C4-2B (cell line): ENCODE data around the gene ZFAND2A.

Experiments
- H3K27ac ChIP-seq: fragments of 450-650 bp; 2 replicates; pipeline ENCODE4 v1.5.1; 2017
- ZFX ChIP-seq: fragments of 450-650 bp; IDR thresholded peaks from 2 replicates; pipeline ENCODE4 v1.6.1; 2017
- TF ChIP-seq, protein P1 (sequence below): fragments of 450-650 bp; conservative IDR thresholded peaks from 2 replicates; pipeline ENCODE4 v1.5.1; 2017; ENCODE audit warnings: mild to moderate bottlenecking

Gene ZFAND2A

DNA sequence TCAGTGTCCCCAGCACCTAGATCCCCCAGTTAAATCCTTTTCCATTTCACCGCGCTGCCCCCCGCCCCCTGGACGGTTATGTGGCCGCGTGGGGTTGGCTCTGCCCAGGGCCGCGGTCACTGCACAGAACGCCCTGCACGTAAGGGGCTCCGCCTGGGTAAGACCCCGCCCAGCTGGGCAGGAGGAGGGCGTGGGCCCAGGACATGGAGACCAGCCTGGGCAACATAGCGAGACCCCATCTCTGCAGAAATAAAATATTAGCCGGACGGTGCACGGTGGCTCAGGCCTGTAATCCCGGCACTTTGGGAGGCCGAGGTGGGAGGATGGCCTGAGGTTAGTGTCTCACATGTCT, 650 bp upstream of the ZFAND2A start:
- TF ChIP-seq, protein P1, sequence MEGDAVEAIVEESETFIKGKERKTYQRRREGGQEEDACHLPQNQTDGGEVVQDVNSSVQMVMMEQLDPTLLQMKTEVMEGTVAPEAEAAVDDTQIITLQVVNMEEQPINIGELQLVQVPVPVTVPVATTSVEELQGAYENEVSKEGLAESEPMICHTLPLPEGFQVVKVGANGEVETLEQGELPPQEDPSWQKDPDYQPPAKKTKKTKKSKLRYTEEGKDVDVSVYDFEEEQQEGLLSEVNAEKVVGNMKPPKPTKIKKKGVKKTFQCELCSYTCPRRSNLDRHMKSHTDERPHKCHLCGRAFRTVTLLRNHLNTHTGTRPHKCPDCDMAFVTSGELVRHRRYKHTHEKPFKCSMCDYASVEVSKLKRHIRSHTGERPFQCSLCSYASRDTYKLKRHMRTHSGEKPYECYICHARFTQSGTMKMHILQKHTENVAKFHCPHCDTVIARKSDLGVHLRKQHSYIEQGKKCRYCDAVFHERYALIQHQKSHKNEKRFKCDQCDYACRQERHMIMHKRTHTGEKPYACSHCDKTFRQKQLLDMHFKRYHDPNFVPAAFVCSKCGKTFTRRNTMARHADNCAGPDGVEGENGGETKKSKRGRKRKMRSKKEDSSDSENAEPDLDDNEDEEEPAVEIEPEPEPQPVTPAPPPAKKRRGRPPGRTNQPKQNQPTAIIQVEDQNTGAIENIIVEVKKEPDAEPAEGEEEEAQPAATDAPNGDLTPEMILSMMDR, result no peak
- H3K27ac ChIP-seq, result peak overlapping the region; percentile 95

DNA sequence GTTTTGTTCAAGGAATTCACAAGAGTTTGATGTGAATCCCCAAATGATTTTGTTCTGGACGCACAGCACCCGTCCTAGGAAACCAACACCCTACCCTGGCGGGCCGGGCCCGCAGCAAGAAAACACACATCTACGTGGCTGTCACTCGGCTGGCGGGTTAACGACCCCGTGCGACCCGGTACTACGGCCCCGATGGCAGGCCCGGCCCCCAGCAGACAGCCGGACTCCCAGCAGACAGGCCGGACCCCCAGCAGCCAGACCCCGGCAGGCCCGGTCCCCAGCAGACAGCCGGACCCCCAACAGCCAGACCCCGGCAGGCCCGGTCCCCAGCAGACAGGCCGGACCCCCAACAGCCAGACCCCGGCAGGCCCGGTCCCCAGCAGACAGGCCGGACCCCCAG, 765 bp downstream of the ZFAND2A start:
- H3K27ac ChIP-seq, result peak overlapping the region; percentile 95; the same call in 1 of the 2 replicates

DNA sequence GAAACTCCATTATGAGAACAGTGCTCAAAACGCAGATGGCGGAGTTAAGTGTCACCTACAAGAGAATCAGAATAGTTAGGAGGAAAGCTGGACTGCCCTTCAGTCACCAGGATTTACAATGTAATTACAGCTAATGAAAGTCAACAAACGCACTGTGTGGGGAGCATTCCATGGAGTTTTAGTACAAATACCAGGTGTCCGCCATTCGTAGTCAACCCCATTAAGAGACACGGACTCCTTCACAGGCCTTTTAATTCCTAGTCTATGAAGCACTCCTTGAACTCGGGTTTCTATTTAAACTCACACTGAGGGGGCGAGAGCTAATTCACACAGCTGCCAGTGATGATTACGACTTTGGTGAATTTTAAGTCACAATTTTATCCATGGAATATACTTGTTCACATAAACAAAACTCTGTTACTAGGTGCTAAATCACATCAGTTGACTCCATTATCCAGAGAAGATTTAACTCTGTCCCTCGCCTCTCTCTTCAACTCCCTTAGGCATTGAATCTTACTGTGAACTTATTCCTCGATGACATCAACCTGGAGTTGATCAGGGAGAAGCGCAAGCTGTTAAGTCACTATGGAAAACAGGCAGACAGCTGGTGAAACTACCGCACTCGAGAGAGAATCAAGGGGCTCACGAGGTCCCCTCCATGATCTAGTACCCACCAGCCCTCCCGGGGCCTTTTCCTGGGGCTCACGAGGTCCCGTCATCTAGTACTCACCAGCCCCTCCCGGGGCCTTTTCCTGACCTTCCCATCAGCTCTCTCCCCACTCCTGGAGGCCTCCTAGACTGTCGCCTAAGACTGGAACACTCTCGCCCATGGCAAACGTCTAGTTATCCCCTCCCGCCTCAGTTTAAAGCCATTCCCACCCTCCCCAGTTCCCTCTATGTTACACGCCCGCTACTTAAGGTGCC, 1.5 kb downstream of the ZFAND2A start:
- TF ChIP-seq, protein P1, result no peak
- no peak for TF ChIP-seq ZFX

DNA sequence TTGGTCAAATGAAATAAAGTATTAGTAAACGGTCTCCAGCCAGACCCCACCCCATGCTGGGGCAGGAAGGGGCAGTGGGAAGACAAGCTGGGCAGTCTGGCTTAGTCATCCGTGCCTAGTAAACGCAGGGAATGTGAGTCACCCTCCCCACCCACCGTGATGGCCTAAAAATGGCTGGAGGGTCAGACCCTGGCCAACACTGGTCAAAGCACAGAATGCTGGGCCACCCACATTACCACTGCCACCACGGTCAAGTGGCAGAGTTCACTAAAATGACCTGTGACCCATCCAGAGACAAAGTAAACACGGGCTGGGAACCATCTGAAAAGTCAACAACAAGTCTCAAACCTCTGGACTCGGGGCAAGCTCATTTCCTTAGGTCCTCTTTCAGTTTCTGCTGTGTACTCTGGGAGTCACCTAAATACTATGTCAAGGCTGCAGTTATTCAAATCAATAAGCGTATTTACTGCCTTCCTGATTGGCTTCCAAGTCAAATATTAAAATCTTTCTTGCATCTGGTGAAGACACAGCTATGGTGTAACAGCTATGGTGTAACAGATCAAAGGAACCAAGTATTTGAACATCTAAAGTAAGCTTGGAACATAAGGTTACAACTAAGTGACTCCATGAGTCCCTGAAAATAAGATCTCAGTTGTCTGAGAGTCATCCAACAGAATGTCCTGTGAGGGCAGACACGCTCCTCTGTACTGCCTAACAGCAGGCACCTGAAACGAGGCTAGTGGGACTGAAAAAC, 3.0 kb downstream of the ZFAND2A start:
- 0 out of 2 replicates have a peak overlapping the region, but pooled peaks have one; percentile 11 for H3K27ac ChIP-seq
- TF ChIP-seq, protein P1, result no peak
- TF ChIP-seq ZFX, result no peak

More for the DNA sequence above, 1.5 kb downstream of the ZFAND2A start:
- peak overlapping the region; percentile 95; the same call in 1 of the 2 replicates for H3K27ac ChIP-seq

DNA sequence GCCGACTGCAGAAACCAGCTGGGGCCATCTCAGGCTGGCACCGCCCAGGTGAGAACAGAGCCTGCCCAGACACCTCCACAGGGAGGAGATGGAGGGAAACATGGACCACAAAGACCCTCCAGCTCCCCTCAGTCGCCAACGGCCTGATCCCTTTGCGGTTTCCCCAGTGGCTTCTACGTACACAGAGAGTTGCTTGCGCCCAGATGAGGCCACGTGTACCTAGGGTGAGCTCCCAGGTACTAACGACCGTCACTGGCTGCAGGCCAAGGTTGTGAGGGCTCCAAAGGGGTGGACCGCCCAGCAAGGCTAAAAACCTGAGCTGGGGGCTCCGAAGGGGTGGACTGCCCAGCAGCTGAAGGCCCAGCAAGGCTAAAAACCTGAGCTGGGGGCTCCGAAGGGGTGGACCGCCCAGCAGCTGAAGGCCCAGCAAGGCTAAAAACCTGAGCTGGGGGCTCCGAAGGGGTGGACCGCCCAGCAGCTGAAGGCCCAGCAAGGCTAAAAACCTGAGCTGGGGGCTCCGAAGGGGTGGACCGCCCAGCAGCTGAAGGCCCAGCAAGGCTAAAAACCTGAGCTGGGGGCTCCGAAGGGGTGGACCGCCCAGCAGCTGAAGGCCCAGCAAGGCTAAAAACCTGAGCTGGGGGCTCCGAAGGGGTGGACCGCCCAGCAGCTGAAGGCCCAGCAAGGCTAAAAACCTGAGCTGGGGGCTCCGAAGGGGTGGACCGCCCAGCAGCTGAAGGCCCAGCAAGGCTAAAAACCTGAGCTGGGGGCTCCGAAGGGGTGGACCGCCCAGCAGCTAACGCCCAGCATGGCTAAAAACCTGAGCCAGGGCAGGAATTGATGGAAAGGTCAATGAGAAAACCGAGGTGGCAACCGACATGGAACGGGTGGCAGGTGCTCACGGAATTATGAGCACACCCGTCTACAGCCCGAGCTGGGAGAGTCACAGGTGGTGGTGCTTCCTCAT, 3.9 kb downstream of the ZFAND2A start:
- 0 out of 2 replicates have a peak overlapping the region, but pooled peaks have one; percentile 11 for H3K27ac ChIP-seq

DNA sequence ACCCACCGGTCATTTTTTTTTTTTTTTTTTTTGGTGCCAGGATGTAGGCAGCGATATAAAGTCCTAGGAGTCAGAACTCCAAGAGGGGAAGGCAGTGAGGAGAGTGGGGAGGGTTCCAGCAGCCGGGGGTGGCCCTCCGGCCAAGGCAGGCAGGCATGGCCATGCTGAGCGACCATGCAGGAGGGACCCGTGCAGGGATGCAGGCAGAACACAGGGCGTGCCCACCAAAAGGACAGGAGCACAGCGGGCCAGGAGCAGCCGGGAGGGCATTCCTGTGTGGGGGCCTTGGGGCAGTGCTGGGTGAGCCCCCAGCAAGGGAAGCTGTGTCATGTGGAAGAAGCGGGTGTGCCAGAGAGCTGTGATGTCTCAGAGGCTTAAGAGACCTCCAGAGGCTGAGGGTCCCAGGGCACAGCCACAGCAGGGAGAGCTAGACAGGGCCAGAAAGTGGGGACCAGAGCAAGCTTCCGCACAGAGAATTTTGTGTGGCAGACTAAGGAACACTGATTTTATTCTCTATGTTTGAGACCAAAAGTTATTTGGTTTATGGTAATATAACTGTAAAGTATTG, 5.7 kb downstream of the ZFAND2A start:
- no peak overlapping the region for H3K27ac ChIP-seq
- TF ChIP-seq, protein P1, result no peak
- no peak for TF ChIP-seq ZFX

DNA sequence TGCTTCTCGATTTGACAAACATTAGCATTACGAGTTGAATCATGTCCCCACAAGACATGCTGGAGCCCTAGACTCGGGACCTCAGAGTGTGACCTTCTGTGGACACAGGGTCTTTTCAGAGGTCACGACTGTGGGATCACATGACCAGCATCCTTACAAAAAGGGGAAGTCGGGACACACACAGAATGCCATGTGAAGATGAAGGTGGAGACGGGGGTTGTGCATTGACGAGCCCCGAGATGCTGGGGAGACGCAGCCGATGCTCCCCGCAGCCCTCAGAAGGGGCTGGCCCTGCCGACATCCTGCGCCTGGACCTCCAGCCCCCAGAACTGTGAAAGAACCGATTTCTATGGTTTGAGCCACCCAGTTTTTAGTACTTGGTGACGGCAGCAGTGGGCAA, 7.5 kb downstream of the ZFAND2A start:
- TF ChIP-seq, protein P1, result no peak
- TF ChIP-seq ZFX, result no peak
- H3K27ac ChIP-seq, result no peak overlapping the region
